Mesenchymal stem cell (in vitro differentiated cells and primary cell): ENCODE data around the gene ERC2.

Source experiments
- DNase-seq: peaks from one replicate; pipeline ENCODE4 v3.0.0-alpha.2; 2013
- H2AFZ ChIP-seq: one replicate; pipeline ENCODE4 v1.6.1; 2013; ENCODE audit warnings: low read depth, mild to moderate bottlenecking, control low read depth, inconsistent platforms, low read length, moderate library complexity
- H2AK5ac ChIP-seq: 2 replicates; pipeline ENCODE4 v1.6.1; 2013; ENCODE audit warnings: low read length, moderate library complexity, mild to moderate bottlenecking, inconsistent platforms; ENCODE audit not compliant: severe bottlenecking
- H2BK120ac ChIP-seq: one replicate; pipeline ENCODE4 v1.6.1; 2013; ENCODE audit warnings: low read depth, mild to moderate bottlenecking, inconsistent platforms, low read length, moderate library complexity
- H2BK12ac ChIP-seq, 2 experiments: one replicate each; pipeline ENCODE4 v1.6.1; 2013; ENCODE audit warnings: inconsistent platforms in 2 of 2, low read length in 2 of 2, mild to moderate bottlenecking in 2 of 2, moderate library complexity in 2 of 2, control low read depth in 1 of 2
- H2BK15ac ChIP-seq: one replicate; pipeline ENCODE4 v1.6.1; 2013; ENCODE audit warnings: mild to moderate bottlenecking, low read depth, inconsistent platforms; ENCODE audit not compliant: poor library complexity, severe bottlenecking
- H2BK5ac ChIP-seq: 2 replicates; pipeline ENCODE4 v1.6.1; 2013; ENCODE audit warnings: low read depth, mild to moderate bottlenecking, low read length, control low read depth, inconsistent platforms; ENCODE audit not compliant: poor library complexity, severe bottlenecking
- H3K14ac ChIP-seq, 2 experiments: one replicate each; pipeline ENCODE4 v1.6.1; 2013; ENCODE audit warnings: inconsistent platforms in 2 of 2, low read length in 2 of 2, control low read depth in 1 of 2, mild to moderate bottlenecking in 1 of 2, moderate library complexity in 1 of 2
- H3K18ac ChIP-seq, 2 experiments: one replicate each; pipeline ENCODE4 v1.6.1; 2013; ENCODE audit warnings: inconsistent platforms in 2 of 2, low read length in 2 of 2, control low read depth in 1 of 2, low read depth in 1 of 2, mild to moderate bottlenecking in 1 of 2
- H3K23ac ChIP-seq, 2 experiments: one replicate each; pipeline ENCODE4 v1.6.1; 2013; ENCODE audit warnings: inconsistent platforms in 2 of 2, low read length in 2 of 2, mild to moderate bottlenecking in 2 of 2, moderate library complexity in 2 of 2, control low read depth in 1 of 2
- H3K27ac ChIP-seq: 2 replicates; pipeline ENCODE4 v1.5.1; 2013; ENCODE audit warnings: mild to moderate bottlenecking, moderate library complexity, low read length, control low read depth, inconsistent platforms; ENCODE audit not compliant: poor library complexity, severe bottlenecking
- H3K27me3 ChIP-seq, 2 experiments: 2 replicates each; pipeline versions ENCODE4 v1.6.1 to v1.7.0; 2013; ENCODE audit warnings: low read length in 2 of 2, mild to moderate bottlenecking in 2 of 2, moderate library complexity in 2 of 2, control low read depth in 1 of 2, inconsistent platforms in 1 of 2; ENCODE audit not compliant: control insufficient read depth in 1 of 2, insufficient read depth in 1 of 2
- H3K36me3 ChIP-seq, 2 experiments: 2 replicates each; pipeline versions ENCODE4 v1.6.1 to v1.7.0; 2013; ENCODE audit warnings: low read length in 2 of 2, control low read depth in 1 of 2, inconsistent platforms in 1 of 2, low read depth in 1 of 2, mild to moderate bottlenecking in 1 of 2; ENCODE audit not compliant: insufficient read depth in 2 of 2, control insufficient read depth in 1 of 2
- H3K4ac ChIP-seq, 2 experiments: one replicate each; pipeline ENCODE4 v1.6.1; 2013; ENCODE audit warnings: inconsistent platforms in 2 of 2, low read length in 2 of 2, mild to moderate bottlenecking in 2 of 2, moderate library complexity in 2 of 2, control low read depth in 1 of 2, low read depth in 1 of 2
- H3K4me1 ChIP-seq: 2 replicates; pipeline ENCODE4 v1.6.1; 2013; ENCODE audit warnings: low read depth, low read length, control low read depth; ENCODE audit not compliant: control insufficient read depth, insufficient read depth
- H3K4me2 ChIP-seq: 2 replicates; pipeline ENCODE4 v1.6.1; 2013; ENCODE audit warnings: low read length, mild to moderate bottlenecking, inconsistent platforms; ENCODE audit not compliant: poor library complexity, severe bottlenecking
- H3K4me3 ChIP-seq, 2 experiments: 2 replicates each; pipeline versions ENCODE4 v1.5.1 to v1.7.0; 2013; ENCODE audit warnings: low read length in 2 of 2, mild to moderate bottlenecking in 2 of 2, control low read depth in 1 of 2, low read depth in 1 of 2; ENCODE audit not compliant: insufficient read depth in 1 of 2
- H3K79me1 ChIP-seq: replicated peaks from 2 replicates; pipeline ENCODE4 v1.6.1; 2013; ENCODE audit warnings: mild to moderate bottlenecking, control low read depth, low read length, inconsistent platforms; ENCODE audit not compliant: poor library complexity, severe bottlenecking
- H3K9ac ChIP-seq: 2 replicates; pipeline ENCODE4 v1.7.0; 2013; ENCODE audit warnings: mild to moderate bottlenecking, low read length, moderate library complexity
- H3K9me3 ChIP-seq: 2 replicates; pipeline ENCODE4 v1.7.0; 2013; ENCODE audit warnings: mild to moderate bottlenecking, low read length; ENCODE audit not compliant: control insufficient read depth
- H4K8ac ChIP-seq: one replicate; pipeline ENCODE4 v1.6.1; 2013; ENCODE audit warnings: inconsistent platforms, mild to moderate bottlenecking, low read length, moderate library complexity
- H4K91ac ChIP-seq: one replicate; pipeline ENCODE4 v1.6.1; 2013; ENCODE audit warnings: mild to moderate bottlenecking, low read length, inconsistent platforms
- WGBS: methylation state at CpG from one replicate; pipeline ENCODE4 v1.1.7; 2013; ENCODE audit warnings: mixed read lengths; 5-methylcytosine and 5-hydroxymethylcytosine counted together

Gene ERC2

GRCh38 chr3:56222866-56223265 is 245.4 kb downstream of the ERC2 start:
- H3K4me1 ChIP-seq: peaks cover 2% of the 10 kb centered on the region
- no peak overlapping the region for H2BK120ac ChIP-seq
- no peak overlapping the region for H3K4me3 ChIP-seq
- no peak overlapping the region for H2AK5ac ChIP-seq
- no peak overlapping the region for H2BK15ac ChIP-seq
- no peak overlapping the region for H2BK12ac ChIP-seq
- H2BK5ac ChIP-seq: no peak overlapping the region
- no peak overlapping the region for H2AFZ ChIP-seq
- no peak overlapping the region for H3K23ac ChIP-seq
- no peak overlapping the region for H3K4me2 ChIP-seq
- no peak overlapping the region for H3K14ac ChIP-seq
- H3K27ac ChIP-seq: no peak overlapping the region
- no peak overlapping the region for H3K18ac ChIP-seq
- H3K9me3 ChIP-seq: no peaks in the 10 kb centered on the region
- H4K91ac ChIP-seq: no peak overlapping the region
- WGBS: 58% methylated on average over 2 of the region's 2 CpGs
- DNase-seq: no peak
- H3K4ac ChIP-seq: no peak overlapping the region
- H4K8ac ChIP-seq: no peak overlapping the region
- no peaks in the 10 kb centered on the region for H3K36me3 ChIP-seq
- no peaks in the 10 kb centered on the region for H3K27me3 ChIP-seq
- no peak overlapping the region for H3K9ac ChIP-seq
- H3K79me1 ChIP-seq: no peaks in the 10 kb centered on the region

- H3K36me3 ChIP-seq: no peaks in the 10 kb centered on the region
- H3K79me1 ChIP-seq: no peaks in the 10 kb centered on the region
- H4K91ac ChIP-seq: no peak overlapping the region
- no peak overlapping the region for H3K4ac ChIP-seq
- peaks cover 2% of the 10 kb centered on the region for H3K4me1 ChIP-seq
- no peak overlapping the region for H3K9ac ChIP-seq
- H3K9me3 ChIP-seq: no peaks in the 10 kb centered on the region
- H3K14ac ChIP-seq: no peak overlapping the region
- no peak overlapping the region for H3K27ac ChIP-seq
- no peak overlapping the region for H3K4me2 ChIP-seq
- H4K8ac ChIP-seq: no peak overlapping the region
- no peak overlapping the region for H3K23ac ChIP-seq
- H2BK12ac ChIP-seq: no peak overlapping the region
- H2BK120ac ChIP-seq: no peak overlapping the region
- peak; percentile 21 for DNase-seq
- H2BK5ac ChIP-seq: no peak overlapping the region
- no peak overlapping the region for H3K18ac ChIP-seq
- H3K4me3 ChIP-seq: no peak overlapping the region
- no peak overlapping the region for H2AK5ac ChIP-seq
- H3K27me3 ChIP-seq: no peaks in the 10 kb centered on the region
- H2BK15ac ChIP-seq: no peak overlapping the region
- H2AFZ ChIP-seq: no peak overlapping the region
- 51% methylated on average over 8 of the region's 11 CpGs for WGBS
These were observed 248.1 kb downstream of the ERC2 start for GRCh38 chr3:56219894-56220805.

GRCh38 chr3:56209982-56210751 is 258.1 kb downstream of the ERC2 start:
- Histone ChIP-seq H3K23ac (no peak overlapping the region), H2BK12ac (no peak overlapping the region), H3K4me2 (no peak overlapping the region), H2AK5ac (no peak overlapping the region), H3K79me1 (no peaks in the 10 kb centered on the region), H4K91ac (no peak overlapping the region), H3K9me3 (no peaks in the 10 kb centered on the region), H2BK120ac (no peak overlapping the region), H3K4me1 (no peaks in the 10 kb centered on the region), H2BK15ac (no peak overlapping the region), H3K9ac (no peak overlapping the region), H4K8ac (no peak overlapping the region), H3K14ac (no peak overlapping the region), H3K18ac (no peak overlapping the region), H3K27ac (no peak overlapping the region), H3K36me3 (no peaks in the 10 kb centered on the region), H2AFZ (no peak overlapping the region), H2BK5ac (no peak overlapping the region), H3K4me3 (no peak overlapping the region), H3K4ac (no peak overlapping the region), H3K27me3 (no peaks in the 10 kb centered on the region)
- whole genome bisulfite sequencing: 95% methylated on average over 2 of the region's 2 CpGs
- no peak for DNase-seq

- DNase-seq: no peak
- WGBS: 90% methylated on average over 4 of the region's 4 CpGs
- H3K23ac ChIP-seq: no peak overlapping the region
These were observed 260.3 kb downstream of the ERC2 start for GRCh38 chr3:56207922-56208321.

More at GRCh38 chr3:56207922-56208321, 260.3 kb downstream of the ERC2 start:
- Histone ChIP-seq H2BK15ac (no peak overlapping the region), H3K14ac (no peak overlapping the region), H3K27me3 (no peaks in the 10 kb centered on the region), H3K4me3 (no peak overlapping the region), H3K9me3 (no peaks in the 10 kb centered on the region), H3K27ac (no peak overlapping the region), H2BK120ac (no peak overlapping the region), H2AFZ (no peak overlapping the region), H2AK5ac (no peak overlapping the region), H3K4me1 (no peaks in the 10 kb centered on the region), H3K18ac (no peak overlapping the region), H3K36me3 (no peaks in the 10 kb centered on the region), H3K4ac (no peak overlapping the region), H4K8ac (no peak overlapping the region), H3K4me2 (no peak overlapping the region), H4K91ac (no peak overlapping the region), H2BK5ac (no peak overlapping the region), H3K79me1 (no peaks in the 10 kb centered on the region), H3K9ac (no peak overlapping the region), H2BK12ac (no peak overlapping the region)
